Measurements from ENCODE around the gene HSP90AA1. TPM values are rescaled to one million over a fixed set of nuclear protein-coding genes. Genes with fewer than 3 reads are reported as not detected.

Gene HSP90AA1
- total RNA-seq, 2 experiments from 2014 or later, result 1,286 to 1,366 TPM

DNA sequence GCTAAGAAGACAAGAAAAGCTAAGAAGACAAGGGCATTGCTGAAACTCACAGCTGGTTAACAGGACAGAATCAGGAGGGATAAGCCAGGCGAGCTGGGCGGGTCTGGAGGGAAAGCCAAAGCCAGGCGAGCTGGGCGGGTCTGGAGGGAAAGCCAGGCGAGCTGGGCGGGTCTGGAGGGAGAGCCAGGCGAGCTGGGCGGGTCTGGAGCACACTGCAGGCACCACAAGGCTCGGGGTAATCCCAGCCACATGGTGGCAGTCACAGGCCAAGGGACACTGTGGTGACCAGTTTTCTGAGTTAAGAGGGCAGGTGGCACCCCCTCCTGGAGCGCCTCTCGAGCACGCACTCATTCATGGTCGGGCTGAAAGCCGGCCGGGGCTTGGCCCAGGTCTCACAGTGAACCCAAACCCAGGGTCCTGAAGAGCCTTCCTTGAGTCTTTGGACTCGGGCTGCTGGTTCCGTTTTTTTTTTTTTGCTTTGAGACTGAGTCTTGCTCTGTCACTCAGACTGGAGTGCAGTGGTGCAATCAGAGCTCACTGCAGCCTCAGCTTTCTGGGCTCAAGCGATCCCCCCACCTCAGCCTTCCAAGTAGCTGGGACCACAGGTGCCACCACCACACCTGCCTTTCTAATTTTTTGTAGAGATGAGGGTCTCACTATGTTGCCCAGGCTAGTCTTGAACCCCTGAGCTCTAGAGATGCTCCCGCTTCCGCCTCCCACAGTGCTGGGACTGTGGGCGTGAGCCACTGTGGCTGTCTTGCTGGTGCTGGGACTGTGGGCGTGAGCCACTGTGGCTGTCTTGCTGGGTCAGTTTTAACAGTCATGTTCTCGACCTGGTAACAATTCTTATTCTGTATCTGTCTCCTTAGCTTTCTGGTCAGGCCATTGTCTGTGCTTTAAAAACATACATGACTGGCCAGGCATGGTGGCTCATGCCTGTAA, 40.2 kb downstream of the HSP90AA1 start:
- Mint-ChIP-seq H3K9me3 (no peaks in the 10 kb centered on the region), H3K4me3 (no peak overlapping the region), H3K4me1 (ENCODE audit: low read depth) (no peaks in the 10 kb centered on the region), H3K27me3 (ENCODE audit: low read depth) (no peaks in the 10 kb centered on the region), H3K36me3 (ENCODE audit: low read depth) (peaks cover 39% of the 10 kb centered on the region), H3K27ac (no peak overlapping the region)
- peak; percentile 48 for DNase-seq
- intact Hi-C loops (cut with micrococcal nuclease), result loop anchor here (5.0 kb wide), 2 partner anchors 51 to 266 kb away; no protein-coding TSS in a partner anchor
- CTCF ChIA-PET, result interaction anchor here (0.6 to 1.7 kb wide), 4 partner anchors 50 to 340 kb away, joined by 3 to 4 read pairs (median 4); no protein-coding TSS in a partner anchor

DNA sequence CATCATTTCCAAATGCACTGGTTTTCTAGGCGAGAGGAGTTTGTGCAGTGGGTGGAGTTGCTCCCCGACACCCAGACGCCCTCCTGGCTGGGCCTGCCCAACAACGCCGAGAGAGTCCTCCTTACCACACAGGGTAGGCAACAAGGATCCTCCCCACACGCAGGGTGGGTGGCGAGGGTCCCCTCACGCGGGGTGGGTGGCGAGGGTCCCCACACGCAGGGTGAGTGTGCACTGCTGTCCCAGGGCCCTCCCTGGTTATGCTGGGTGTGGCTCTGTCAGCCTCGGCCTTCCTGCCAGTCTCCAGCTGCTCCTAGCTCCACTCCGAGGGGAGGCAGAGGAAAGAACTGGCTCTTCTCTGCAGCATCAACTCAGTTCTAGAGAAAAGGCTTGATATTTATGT, 42.3 kb downstream of the HSP90AA1 start:
- H3K4me1 Mint-ChIP-seq (ENCODE audit: low read depth), result no peaks in the 10 kb centered on the region
- H3K27me3 Mint-ChIP-seq (ENCODE audit: low read depth), result no peaks in the 10 kb centered on the region
- H3K4me3 Mint-ChIP-seq, result no peak overlapping the region
- no peaks in the 10 kb centered on the region for H3K9me3 Mint-ChIP-seq
- intact Hi-C loops (cut with micrococcal nuclease), result no loop called here
- no peak overlapping the region for H3K27ac Mint-ChIP-seq
- DNase-seq, result no peak
- H3K36me3 Mint-ChIP-seq (ENCODE audit: low read depth), result peaks cover 38% of the 10 kb centered on the region
- CTCF ChIA-PET, result interaction anchor here (0.6 kb wide), 1 partner anchor 270 kb away, joined by 3 read pairs; no protein-coding TSS in a partner anchor

DNA sequence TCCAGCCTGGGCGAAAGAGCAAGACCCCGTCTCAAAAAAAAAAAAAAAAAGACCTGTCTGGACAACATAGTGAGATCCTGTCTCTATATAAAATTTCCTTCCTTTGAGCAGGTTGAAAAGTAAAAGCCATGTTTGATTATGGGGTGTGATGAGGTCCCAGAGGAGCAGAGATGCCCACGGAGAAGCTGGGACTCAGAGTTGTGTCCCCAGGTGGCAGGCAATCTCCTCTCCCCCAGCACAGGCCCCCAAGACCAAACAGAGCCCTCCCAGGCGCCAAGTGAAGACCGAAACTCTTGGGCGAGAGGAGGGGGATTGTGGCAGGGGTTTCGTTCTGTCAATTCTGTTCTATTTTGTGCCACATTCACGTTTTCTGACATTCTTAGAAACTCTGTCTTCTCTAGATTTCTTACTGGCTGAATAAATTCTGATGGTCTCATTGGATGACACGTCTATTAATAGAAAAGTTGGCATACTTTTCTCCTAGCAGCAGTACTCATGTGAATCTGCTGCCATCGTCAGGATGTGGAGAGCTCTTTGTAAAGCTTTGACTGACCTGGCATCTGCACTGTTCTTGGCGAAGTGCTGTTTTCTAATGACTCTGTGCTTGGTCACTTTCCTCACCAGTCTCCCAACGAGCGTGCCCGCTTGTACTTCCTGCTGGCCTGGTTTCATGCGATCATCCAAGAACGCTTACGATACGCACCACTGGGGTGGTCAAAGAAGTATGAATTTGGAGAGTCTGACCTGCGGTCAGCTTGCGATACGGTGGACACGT, 43.4 kb downstream of the HSP90AA1 start:
- Mint-ChIP-seq H3K9me3 (no peaks in the 10 kb centered on the region), H3K4me1 (ENCODE audit: low read depth) (no peaks in the 10 kb centered on the region), H3K36me3 (ENCODE audit: low read depth) (peaks cover 39% of the 10 kb centered on the region), H3K27me3 (ENCODE audit: low read depth) (no peaks in the 10 kb centered on the region), H3K27ac (no peak overlapping the region), H3K4me3 (no peak overlapping the region)
- intact Hi-C loops (cut with micrococcal nuclease), result no loop called here
- DNase-seq, result no peak
- CTCF ChIA-PET, result interaction anchor here (1.3 kb wide), 1 partner anchor 53 kb away, joined by 4 read pairs; no protein-coding TSS in a partner anchor

- Mint-ChIP-seq H3K9me3 (no peaks in the 10 kb centered on the region), H3K4me1 (ENCODE audit: low read depth) (no peaks in the 10 kb centered on the region), H3K27ac (no peak overlapping the region), H3K4me3 (no peak overlapping the region), H3K36me3 (ENCODE audit: low read depth) (peaks cover 37% of the 10 kb centered on the region), H3K27me3 (ENCODE audit: low read depth) (no peaks in the 10 kb centered on the region)
- intact Hi-C loops (cut with micrococcal nuclease), result no loop called here
- DNase-seq, result no peak
- CTCF ChIA-PET, result interaction anchor here (1.3 kb wide), 1 partner anchor 54 kb away, joined by 4 read pairs; no protein-coding TSS in a partner anchor
Measured at GRCh38 chr14:102042699-102043098, 44.1 kb downstream of the HSP90AA1 start.

DNA sequence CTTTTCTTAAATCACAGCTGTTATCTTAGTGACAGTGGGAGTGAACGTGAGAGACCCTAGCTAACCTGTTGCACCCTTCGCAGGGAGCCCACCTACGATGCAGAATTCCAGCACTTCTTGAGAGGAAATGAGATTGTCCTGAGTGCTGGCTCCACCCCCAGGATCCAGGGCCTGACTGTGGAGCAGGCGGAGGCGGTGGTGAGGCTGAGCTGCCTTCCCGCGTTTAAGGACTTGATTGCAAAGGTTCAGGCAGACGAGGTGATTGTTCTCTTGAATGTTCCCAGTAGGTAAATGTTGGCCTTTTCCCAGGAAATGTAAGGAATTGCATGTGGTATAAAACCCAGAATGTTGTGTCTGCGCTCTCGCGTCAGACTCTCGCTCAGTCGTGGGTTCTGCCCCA, 46.7 kb downstream of the HSP90AA1 start:
- H3K27me3 Mint-ChIP-seq (ENCODE audit: low read depth), result no peaks in the 10 kb centered on the region
- H3K36me3 Mint-ChIP-seq (ENCODE audit: low read depth), result peaks cover 46% of the 10 kb centered on the region
- DNase-seq, result no peak
- H3K9me3 Mint-ChIP-seq, result no peaks in the 10 kb centered on the region
- intact Hi-C loops (cut with micrococcal nuclease), result no loop called here
- H3K27ac Mint-ChIP-seq, result no peak overlapping the region
- H3K4me1 Mint-ChIP-seq (ENCODE audit: low read depth), result no peaks in the 10 kb centered on the region
- CTCF ChIA-PET, result no interaction called here
- no peak overlapping the region for H3K4me3 Mint-ChIP-seq

DNA sequence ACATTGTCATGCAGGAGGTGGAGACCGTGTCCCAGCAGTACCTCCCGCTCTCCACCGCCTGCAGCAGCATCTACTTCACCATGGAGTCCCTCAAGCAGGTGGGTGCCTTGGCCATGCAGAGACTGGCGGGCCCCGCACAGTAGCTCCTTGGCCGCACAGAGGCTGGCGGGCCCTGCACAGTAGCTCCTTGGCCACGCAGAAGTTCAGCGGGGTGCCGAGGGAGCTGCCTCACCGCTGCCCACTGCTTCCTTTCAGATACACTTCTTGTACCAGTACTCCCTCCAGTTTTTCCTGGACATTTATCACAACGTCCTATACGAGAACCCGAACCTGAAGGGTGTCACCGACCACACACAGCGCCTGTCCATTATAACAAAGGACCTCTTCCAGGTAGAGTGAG, 47.7 kb downstream of the HSP90AA1 start:
- Mint-ChIP-seq H3K4me1 (ENCODE audit: low read depth) (no peaks in the 10 kb centered on the region), H3K9me3 (no peaks in the 10 kb centered on the region), H3K27ac (no peak overlapping the region), H3K4me3 (no peak overlapping the region), H3K27me3 (ENCODE audit: low read depth) (no peaks in the 10 kb centered on the region), H3K36me3 (ENCODE audit: low read depth) (peaks cover 45% of the 10 kb centered on the region)
- no peak for DNase-seq
- CTCF ChIA-PET, result no interaction called here
- intact Hi-C loops (cut with micrococcal nuclease), result no loop called here

DNA sequence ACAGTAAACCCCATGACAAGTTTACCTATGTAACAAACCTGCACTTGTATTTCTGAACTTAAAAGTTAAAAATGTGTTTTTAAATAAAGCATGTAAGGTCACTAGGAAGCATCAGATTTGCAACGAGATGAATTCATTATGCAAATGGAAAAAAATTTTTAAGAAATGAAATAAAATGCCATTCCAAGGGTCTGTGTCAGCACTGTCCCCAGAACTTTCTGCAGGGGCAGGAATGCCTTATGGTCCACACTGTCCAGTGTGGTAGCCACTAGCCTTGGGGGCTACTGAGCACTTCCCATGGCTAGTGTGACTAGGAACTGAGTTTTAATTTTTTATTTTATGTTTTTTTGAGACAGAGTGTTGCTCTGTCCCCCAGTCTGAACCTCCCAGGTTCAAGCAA, 49.2 kb downstream of the HSP90AA1 start:
- intact Hi-C loops (cut with micrococcal nuclease), result no loop called here
- no peak for DNase-seq
- Mint-ChIP-seq H3K9me3 (no peaks in the 10 kb centered on the region), H3K27me3 (ENCODE audit: low read depth) (no peaks in the 10 kb centered on the region), H3K4me1 (ENCODE audit: low read depth) (no peaks in the 10 kb centered on the region), H3K36me3 (ENCODE audit: low read depth) (peaks cover 55% of the 10 kb centered on the region), H3K27ac (no peak overlapping the region), H3K4me3 (no peak overlapping the region)
- CTCF ChIA-PET, result no interaction called here

- intact Hi-C loops (cut with micrococcal nuclease), result no loop called here
- DNase-seq, result no peak
- Mint-ChIP-seq H3K4me3 (no peak overlapping the region), H3K27ac (no peak overlapping the region), H3K9me3 (no peaks in the 10 kb centered on the region), H3K4me1 (ENCODE audit: low read depth) (no peaks in the 10 kb centered on the region), H3K27me3 (ENCODE audit: low read depth) (no peaks in the 10 kb centered on the region), H3K36me3 (ENCODE audit: low read depth) (peaks cover 47% of the 10 kb centered on the region)
- CTCF ChIA-PET, result interaction anchor here (0.5 kb wide), 1 partner anchor 61 kb away, joined by 3 read pairs; no protein-coding TSS in a partner anchor
Measured at GRCh38 chr14:102035914-102036313, 50.9 kb downstream of the HSP90AA1 start.

DNA sequence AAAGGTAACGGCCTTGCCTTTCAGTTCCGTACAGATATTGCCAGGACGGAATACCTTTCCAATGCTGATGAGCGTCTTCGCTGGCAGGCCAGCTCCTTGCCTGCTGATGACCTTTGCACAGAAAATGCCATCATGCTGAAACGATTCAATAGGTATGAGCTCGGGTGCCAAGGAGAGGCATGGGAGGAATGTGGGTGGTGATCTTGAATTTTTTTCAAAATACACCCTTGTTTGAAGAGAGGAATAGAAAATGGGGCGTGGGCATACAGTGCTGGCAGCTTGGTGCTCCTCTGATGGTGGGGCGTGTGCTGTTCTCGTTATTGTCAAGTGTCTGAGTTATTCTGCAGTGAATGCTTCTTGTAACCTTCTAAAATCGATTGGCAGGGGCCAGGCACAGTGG, 52.5 kb downstream of the HSP90AA1 start:
- peaks cover 46% of the 10 kb centered on the region for H3K36me3 Mint-ChIP-seq (ENCODE audit: low read depth)
- H3K27me3 Mint-ChIP-seq (ENCODE audit: low read depth), result no peaks in the 10 kb centered on the region
- DNase-seq, result no peak
- no peak overlapping the region for H3K27ac Mint-ChIP-seq
- H3K4me1 Mint-ChIP-seq (ENCODE audit: low read depth), result no peaks in the 10 kb centered on the region
- CTCF ChIA-PET, result no interaction called here
- no peak overlapping the region for H3K4me3 Mint-ChIP-seq
- no peaks in the 10 kb centered on the region for H3K9me3 Mint-ChIP-seq
- intact Hi-C loops (cut with micrococcal nuclease), result no loop called here

- Mint-ChIP-seq H3K27ac (no peak overlapping the region), H3K4me1 (ENCODE audit: low read depth) (no peaks in the 10 kb centered on the region), H3K9me3 (no peaks in the 10 kb centered on the region), H3K4me3 (no peak overlapping the region), H3K36me3 (ENCODE audit: low read depth) (peaks cover 46% of the 10 kb centered on the region), H3K27me3 (ENCODE audit: low read depth) (no peaks in the 10 kb centered on the region)
- CTCF ChIA-PET, result interaction anchor here (1.0 kb wide), 1 partner anchor 63 kb away, joined by 3 read pairs; no protein-coding TSS in a partner anchor
- intact Hi-C loops (cut with micrococcal nuclease), result no loop called here
- DNase-seq, result no peak
Measured at GRCh38 chr14:102033241-102033640, 53.6 kb downstream of the HSP90AA1 start.

All from activated naive CD4-positive, alpha-beta T cell treated with anti-CD3 and anti-CD28 coated beads for 36 hours (primary cell).